Measurements from ENCODE around the gene ELMO1.

The ELMO1 gene

GRCh38 chr7:36894190-36894589, 554.5 kb downstream of the ELMO1 start:
- DNase-seq (ENCODE audit: low spot score): no peak
- TF ChIP-seq CTCF (IDR thresholded peaks at IDR 0.05; ENCODE audit: extremely low read depth, insufficient read depth, missing control alignments): no peak
- in situ Hi-C loops (cut with MboI; ENCODE audit: low pct_unique_long_range_greater_than_20kb, low sequenced_read_pairs, unreplicated experiment): no loop called here

- in situ Hi-C loops (cut with MboI; ENCODE audit: low pct_unique_long_range_greater_than_20kb, low sequenced_read_pairs, unreplicated experiment): no loop called here
- TF ChIP-seq CTCF (IDR thresholded peaks at IDR 0.05; ENCODE audit: extremely low read depth, insufficient read depth, missing control alignments): no peak
- DNase-seq (ENCODE audit: low spot score): no peak
Observed at GRCh38 chr7:36889182-36889581, 559.5 kb downstream of the ELMO1 start.

- TF ChIP-seq CTCF (IDR thresholded peaks at IDR 0.05; ENCODE audit: extremely low read depth, insufficient read depth, missing control alignments): no peak
- no peak for DNase-seq (ENCODE audit: low spot score)
- in situ Hi-C loops (cut with MboI; ENCODE audit: low pct_unique_long_range_greater_than_20kb, low sequenced_read_pairs, unreplicated experiment): no loop called here
Observed at GRCh38 chr7:36887969-36888368, 560.7 kb downstream of the ELMO1 start.

- DNase-seq (ENCODE audit: low spot score): no peak
- in situ Hi-C loops (cut with MboI; ENCODE audit: low pct_unique_long_range_greater_than_20kb, low sequenced_read_pairs, unreplicated experiment): no loop called here
- TF ChIP-seq CTCF (IDR thresholded peaks at IDR 0.05; ENCODE audit: extremely low read depth, insufficient read depth, missing control alignments): no peak
Observed at GRCh38 chr7:36887233-36887632, 561.4 kb downstream of the ELMO1 start.

- no peak for TF ChIP-seq CTCF (IDR thresholded peaks at IDR 0.05; ENCODE audit: extremely low read depth, insufficient read depth, missing control alignments)
- no peak for DNase-seq (ENCODE audit: low spot score)
- in situ Hi-C loops (cut with MboI; ENCODE audit: low pct_unique_long_range_greater_than_20kb, low sequenced_read_pairs, unreplicated experiment): no loop called here
Observed at GRCh38 chr7:36884910-36885309, 563.8 kb downstream of the ELMO1 start.

GRCh38 chr7:36884351-36884750, 564.3 kb downstream of the ELMO1 start:
- TF ChIP-seq CTCF (IDR thresholded peaks at IDR 0.05; ENCODE audit: extremely low read depth, insufficient read depth, missing control alignments): no peak
- DNase-seq (ENCODE audit: low spot score): no peak
- in situ Hi-C loops (cut with MboI; ENCODE audit: low pct_unique_long_range_greater_than_20kb, low sequenced_read_pairs, unreplicated experiment): no loop called here

Data from GM13977 (cell line).